ENCODE measurements around the gene INTS11.

DNA sequence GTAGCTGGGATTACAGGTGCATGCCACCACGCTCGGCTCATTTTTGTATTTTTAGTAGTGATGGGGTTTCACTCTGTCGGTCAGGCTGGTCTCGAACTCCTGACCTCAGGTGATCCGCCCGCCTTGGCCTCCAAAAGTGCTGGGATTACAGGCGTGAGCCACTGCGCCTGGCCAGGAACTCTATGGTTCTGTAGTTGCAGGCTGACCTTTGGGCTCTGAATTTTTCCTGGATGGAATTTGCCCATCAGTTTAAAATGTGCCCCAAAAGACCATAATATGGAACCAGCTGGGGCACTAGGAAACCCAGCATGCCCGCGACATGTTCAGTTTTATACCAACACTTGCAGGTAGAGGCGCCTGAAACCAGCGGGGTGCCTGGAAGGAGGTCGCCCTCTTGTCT lies 45.8 kb downstream of the INTS11 start:
- TF ChIP-seq, protein P1, sequence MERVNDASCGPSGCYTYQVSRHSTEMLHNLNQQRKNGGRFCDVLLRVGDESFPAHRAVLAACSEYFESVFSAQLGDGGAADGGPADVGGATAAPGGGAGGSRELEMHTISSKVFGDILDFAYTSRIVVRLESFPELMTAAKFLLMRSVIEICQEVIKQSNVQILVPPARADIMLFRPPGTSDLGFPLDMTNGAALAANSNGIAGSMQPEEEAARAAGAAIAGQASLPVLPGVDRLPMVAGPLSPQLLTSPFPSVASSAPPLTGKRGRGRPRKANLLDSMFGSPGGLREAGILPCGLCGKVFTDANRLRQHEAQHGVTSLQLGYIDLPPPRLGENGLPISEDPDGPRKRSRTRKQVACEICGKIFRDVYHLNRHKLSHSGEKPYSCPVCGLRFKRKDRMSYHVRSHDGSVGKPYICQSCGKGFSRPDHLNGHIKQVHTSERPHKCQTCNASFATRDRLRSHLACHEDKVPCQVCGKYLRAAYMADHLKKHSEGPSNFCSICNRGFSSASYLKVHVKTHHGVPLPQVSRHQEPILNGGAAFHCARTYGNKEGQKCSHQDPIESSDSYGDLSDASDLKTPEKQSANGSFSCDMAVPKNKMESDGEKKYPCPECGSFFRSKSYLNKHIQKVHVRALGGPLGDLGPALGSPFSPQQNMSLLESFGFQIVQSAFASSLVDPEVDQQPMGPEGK (CRISPR knock-in tag; IDR thresholded peaks at IDR 0.05): no peak
- TF ChIP-seq MAFK (conservative IDR thresholded peaks at IDR 0.05 in 1 of 2, IDR thresholded peaks at IDR 0.05 in 1 of 2; ENCODE audit: low read length in 2 of 2) (no peak), NAIF1 (CRISPR knock-in tag; IDR thresholded peaks at IDR 0.05; ENCODE audit: borderline replicate concordance) (no peak), ZNF720 (CRISPR knock-in tag; IDR thresholded peaks at IDR 0.05) (no peak), RNF219 (CRISPR knock-in tag; IDR thresholded peaks at IDR 0.05) (no peak)
